K562 (cell line): ENCODE data around the gene RPTOR.
"Not testable (repeated sequence)": the region's sequence is repeated elsewhere in the genome, so short reads cannot be mapped to it uniquely, and the experiment has no call there.

Source experiments
- ATF2 ChIP-seq: sonication (generic); formaldehyde crosslinking; IDR thresholded peaks from 2 replicates; pipeline ENCODE4 v1.8.1; 2022; ENCODE audit warnings: missing genetic modification reagents
- BRCA1 ChIP-seq, 2 experiments: fragments of 450-650 bp in 1 of 2; sonication (generic) in 1 of 2; formaldehyde crosslinking in 1 of 2; IDR thresholded peaks; 2 replicates each; pipeline versions ENCODE4 v1.5.0 to v1.6.1; 2017 to 2020; ENCODE audit warnings: mild to moderate bottlenecking in 1 of 2, missing genetic modification reagents in 1 of 2
- CREBBP ChIP-seq: IDR thresholded peaks from one replicate; pipeline ENCODE4 v1.6.1; 2012; ENCODE audit warnings: low read depth, mild to moderate bottlenecking, control low read depth, inconsistent platforms, low read length
- ELF4 ChIP-seq: fragments of 450-650 bp; formaldehyde crosslinking; IDR thresholded peaks from 2 replicates; pipeline ENCODE4 v1.4.0; 2022; ENCODE audit warnings: missing genetic modification characterization
- EZH2 ChIP-seq: IDR thresholded peaks from 2 replicates; pipeline ENCODE4 v1.6.1; 2012; ENCODE audit warnings: low read depth, mild to moderate bottlenecking, inconsistent platforms, low read length, borderline replicate concordance
- FIP1L1 ChIP-seq: fragments of 200-400 bp; formaldehyde crosslinking; IDR thresholded peaks from 2 replicates; pipeline ENCODE4 v1.6.1; 2018; ENCODE audit warnings: mild to moderate bottlenecking, low read depth, low read length; ENCODE audit not compliant: poor library complexity, severe bottlenecking
- FOSL1 ChIP-seq: fragments of 200-800 bp; sonication (Bioruptor generic); conservative IDR thresholded peaks from 2 replicates; pipeline ENCODE4 v1.6.1; 2016; ENCODE audit warnings: missing genetic modification characterization, missing compliant biosample characterization
- IFI16 ChIP-seq: fragments of 250-450 bp; sonication (Bioruptor Pico); IDR thresholded peaks from 2 replicates; pipeline ENCODE4 v2.1.2; 2022; ENCODE audit warnings: mild to moderate bottlenecking, inconsistent platforms
- JUNB ChIP-seq: fragments of 450-650 bp; formaldehyde crosslinking; conservative IDR thresholded peaks from 2 replicates; pipeline ENCODE4 v1.4.0; 2020; ENCODE audit warnings: mild to moderate bottlenecking
- KDM1A ChIP-seq, 2 experiments: fragments of 450-650 bp; IDR thresholded peaks; 2 replicates each; pipeline ENCODE4 v1.6.1; 2016; ENCODE audit warnings: mild to moderate bottlenecking in 2 of 2
- POLR2AphosphoS2 ChIP-seq: IDR thresholded peaks from 2 replicates; pipeline ENCODE4 v1.6.1; 2012; ENCODE audit warnings: low read length, improper control_type of control experiment
- POLR2AphosphoS5 ChIP-seq: IDR thresholded peaks from 2 replicates; pipeline ENCODE4 v1.6.1; 2011; ENCODE audit warnings: mild to moderate bottlenecking, low read depth, low read length, moderate library complexity; ENCODE audit not compliant: control insufficient read depth, insufficient read depth
- ZBTB2 ChIP-seq: fragments of 450-650 bp; IDR thresholded peaks from 2 replicates; pipeline ENCODE4 v1.6.1; 2016; ENCODE audit warnings: antibody characterized with exemption
- TF ChIP-seq, protein P1 (sequence below), 3 experiments: IDR thresholded peaks in 2 of 3; conservative IDR thresholded peaks in 1 of 3; 2 replicates each; pipeline ENCODE4 v1.5.1; 2011 to 2012; ENCODE audit warnings: low read length in 3 of 3, mild to moderate bottlenecking in 3 of 3, control low read depth in 2 of 3, improper control_type of control experiment in 1 of 3, inconsistent platforms in 1 of 3, low read depth in 1 of 3, mixed read lengths in 1 of 3, moderate library complexity in 1 of 3; ENCODE audit not compliant: insufficient read depth in 2 of 3

DNA sequence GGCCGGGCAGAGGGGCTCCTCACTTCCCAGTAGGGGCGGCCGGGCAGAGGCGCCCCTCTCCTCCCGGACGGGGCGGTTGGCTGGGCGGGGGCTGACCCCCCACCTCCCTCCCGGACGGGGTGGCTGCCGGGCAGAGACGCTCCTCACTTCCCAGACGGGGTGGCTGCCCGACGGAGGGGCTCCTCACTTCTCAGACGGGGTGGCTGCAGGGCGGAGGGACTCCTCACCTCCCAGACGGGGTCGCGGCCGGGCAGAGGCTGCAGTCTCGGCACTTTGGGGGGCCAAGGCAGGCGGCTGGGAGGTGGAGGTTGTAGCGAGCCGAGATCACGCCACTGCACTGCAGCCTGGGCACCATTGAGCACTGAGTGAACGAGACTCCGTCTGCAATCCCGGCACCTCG lies 7.3 kb upstream of the RPTOR start:
- TF ChIP-seq KDM1A (IDR thresholded peaks at IDR 0.05); ELF4 (CRISPR knock-in tag); POLR2AphosphoS5; JUNB; BRCA1 (IDR thresholded peaks at IDR 0.05); BRCA1 (CRISPR knock-in tag; IDR thresholded peaks at IDR 0.05); POLR2AphosphoS2; EZH2; FOSL1 (tag); CREBBP; FIP1L1; ZBTB2; ATF2; IFI16 (CRISPR knock-in tag): not testable (repeated sequence)
- TF ChIP-seq, protein P1, sequence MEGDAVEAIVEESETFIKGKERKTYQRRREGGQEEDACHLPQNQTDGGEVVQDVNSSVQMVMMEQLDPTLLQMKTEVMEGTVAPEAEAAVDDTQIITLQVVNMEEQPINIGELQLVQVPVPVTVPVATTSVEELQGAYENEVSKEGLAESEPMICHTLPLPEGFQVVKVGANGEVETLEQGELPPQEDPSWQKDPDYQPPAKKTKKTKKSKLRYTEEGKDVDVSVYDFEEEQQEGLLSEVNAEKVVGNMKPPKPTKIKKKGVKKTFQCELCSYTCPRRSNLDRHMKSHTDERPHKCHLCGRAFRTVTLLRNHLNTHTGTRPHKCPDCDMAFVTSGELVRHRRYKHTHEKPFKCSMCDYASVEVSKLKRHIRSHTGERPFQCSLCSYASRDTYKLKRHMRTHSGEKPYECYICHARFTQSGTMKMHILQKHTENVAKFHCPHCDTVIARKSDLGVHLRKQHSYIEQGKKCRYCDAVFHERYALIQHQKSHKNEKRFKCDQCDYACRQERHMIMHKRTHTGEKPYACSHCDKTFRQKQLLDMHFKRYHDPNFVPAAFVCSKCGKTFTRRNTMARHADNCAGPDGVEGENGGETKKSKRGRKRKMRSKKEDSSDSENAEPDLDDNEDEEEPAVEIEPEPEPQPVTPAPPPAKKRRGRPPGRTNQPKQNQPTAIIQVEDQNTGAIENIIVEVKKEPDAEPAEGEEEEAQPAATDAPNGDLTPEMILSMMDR (IDR thresholded peaks at IDR 0.05 in 2 of 3, conservative IDR thresholded peaks at IDR 0.05 in 1 of 3; ENCODE audit: insufficient read depth in 2 of 3, low read depth in 1 of 3, low read length in 3 of 3), result not testable (repeated sequence)
